ENCODE results near the gene DNAH2.

DNAH2 gene

GRCh38 chr17:7774055-7774521 lies 56.5 kb downstream of the DNAH2 start:
- no peaks in the 10 kb centered on the region for H3K9me3 ChIP-seq (ENCODE audit: control insufficient read depth, insufficient read depth, low read length)
- no peaks in the 10 kb centered on the region for H3K27me3 ChIP-seq (ENCODE audit: control insufficient read depth, insufficient read depth, low read length)
- no peak overlapping the region for H3K4me3 ChIP-seq (ENCODE audit: low read depth, low read length)
- no peaks in the 10 kb centered on the region for H3K4me1 ChIP-seq (ENCODE audit: control insufficient read depth, insufficient read depth, low read length)
- no peaks in the 10 kb centered on the region for H3K36me3 ChIP-seq (ENCODE audit: control insufficient read depth, insufficient read depth, low read length)
- H3K9ac ChIP-seq (ENCODE audit: low read depth, low read length): no peak overlapping the region

GRCh38 chr17:7775051-7775450 lies 57.5 kb downstream of the DNAH2 start:
- Histone ChIP-seq H3K36me3 (ENCODE audit: control insufficient read depth, insufficient read depth, low read length) (no peaks in the 10 kb centered on the region), H3K4me3 (ENCODE audit: low read depth, low read length) (no peak overlapping the region), H3K9ac (ENCODE audit: low read depth, low read length) (no peak overlapping the region), H3K9me3 (ENCODE audit: control insufficient read depth, insufficient read depth, low read length) (no peaks in the 10 kb centered on the region), H3K4me1 (ENCODE audit: control insufficient read depth, insufficient read depth, low read length) (no peaks in the 10 kb centered on the region), H3K27me3 (ENCODE audit: control insufficient read depth, insufficient read depth, low read length) (no peaks in the 10 kb centered on the region)

GRCh38 chr17:7777017-7777416 lies 59.5 kb downstream of the DNAH2 start:
- Histone ChIP-seq H3K4me3 (ENCODE audit: low read depth, low read length) (no peak overlapping the region), H3K9ac (ENCODE audit: low read depth, low read length) (no peak overlapping the region), H3K27me3 (ENCODE audit: control insufficient read depth, insufficient read depth, low read length) (no peaks in the 10 kb centered on the region), H3K36me3 (ENCODE audit: control insufficient read depth, insufficient read depth, low read length) (no peaks in the 10 kb centered on the region), H3K9me3 (ENCODE audit: control insufficient read depth, insufficient read depth, low read length) (no peaks in the 10 kb centered on the region), H3K4me1 (ENCODE audit: control insufficient read depth, insufficient read depth, low read length) (no peaks in the 10 kb centered on the region)

- no peak overlapping the region for H3K4me3 ChIP-seq (ENCODE audit: low read depth, low read length)
- no peaks in the 10 kb centered on the region for H3K36me3 ChIP-seq (ENCODE audit: control insufficient read depth, insufficient read depth, low read length)
- no peaks in the 10 kb centered on the region for H3K9me3 ChIP-seq (ENCODE audit: control insufficient read depth, insufficient read depth, low read length)
- H3K4me1 ChIP-seq (ENCODE audit: control insufficient read depth, insufficient read depth, low read length): no peaks in the 10 kb centered on the region
- H3K9ac ChIP-seq (ENCODE audit: low read depth, low read length): no peak overlapping the region
- H3K27me3 ChIP-seq (ENCODE audit: control insufficient read depth, insufficient read depth, low read length): no peaks in the 10 kb centered on the region
These were observed 63.2 kb downstream of the DNAH2 start for GRCh38 chr17:7780736-7781135.

- Histone ChIP-seq H3K27me3 (ENCODE audit: control insufficient read depth, insufficient read depth, low read length) (no peaks in the 10 kb centered on the region), H3K4me3 (ENCODE audit: low read depth, low read length) (no peak overlapping the region), H3K4me1 (ENCODE audit: control insufficient read depth, insufficient read depth, low read length) (no peaks in the 10 kb centered on the region), H3K36me3 (ENCODE audit: control insufficient read depth, insufficient read depth, low read length) (no peaks in the 10 kb centered on the region), H3K9ac (ENCODE audit: low read depth, low read length) (no peak overlapping the region), H3K9me3 (ENCODE audit: control insufficient read depth, insufficient read depth, low read length) (no peaks in the 10 kb centered on the region)
These were observed 63.9 kb downstream of the DNAH2 start for GRCh38 chr17:7781429-7781828.

GRCh38 chr17:7782240-7782639 lies 64.7 kb downstream of the DNAH2 start:
- Histone ChIP-seq H3K4me3 (ENCODE audit: low read depth, low read length) (no peak overlapping the region), H3K9ac (ENCODE audit: low read depth, low read length) (no peak overlapping the region), H3K36me3 (ENCODE audit: control insufficient read depth, insufficient read depth, low read length) (no peaks in the 10 kb centered on the region), H3K27me3 (ENCODE audit: control insufficient read depth, insufficient read depth, low read length) (no peaks in the 10 kb centered on the region), H3K9me3 (ENCODE audit: control insufficient read depth, insufficient read depth, low read length) (no peaks in the 10 kb centered on the region), H3K4me1 (ENCODE audit: control insufficient read depth, insufficient read depth, low read length) (no peaks in the 10 kb centered on the region)

- Histone ChIP-seq H3K36me3 (ENCODE audit: control insufficient read depth, insufficient read depth, low read length) (no peaks in the 10 kb centered on the region), H3K4me1 (ENCODE audit: control insufficient read depth, insufficient read depth, low read length) (no peaks in the 10 kb centered on the region), H3K27me3 (ENCODE audit: control insufficient read depth, insufficient read depth, low read length) (no peaks in the 10 kb centered on the region), H3K4me3 (ENCODE audit: low read depth, low read length) (no peak overlapping the region), H3K9ac (ENCODE audit: low read depth, low read length) (no peak overlapping the region), H3K9me3 (ENCODE audit: control insufficient read depth, insufficient read depth, low read length) (no peaks in the 10 kb centered on the region)
These were observed 69.3 kb downstream of the DNAH2 start for GRCh38 chr17:7786866-7787265.

GRCh38 chr17:7789131-7789530 lies 71.6 kb downstream of the DNAH2 start:
- H3K4me3 ChIP-seq (ENCODE audit: low read depth, low read length): no peak overlapping the region
- H3K36me3 ChIP-seq (ENCODE audit: control insufficient read depth, insufficient read depth, low read length): no peaks in the 10 kb centered on the region
- no peaks in the 10 kb centered on the region for H3K27me3 ChIP-seq (ENCODE audit: control insufficient read depth, insufficient read depth, low read length)
- no peaks in the 10 kb centered on the region for H3K9me3 ChIP-seq (ENCODE audit: control insufficient read depth, insufficient read depth, low read length)
- no peak overlapping the region for H3K9ac ChIP-seq (ENCODE audit: low read depth, low read length)
- H3K4me1 ChIP-seq (ENCODE audit: control insufficient read depth, insufficient read depth, low read length): peaks cover 1% of the 10 kb centered on the region

GRCh38 chr17:7790150-7790549 lies 72.6 kb downstream of the DNAH2 start:
- Histone ChIP-seq H3K4me3 (ENCODE audit: low read depth, low read length) (no peak overlapping the region), H3K27me3 (ENCODE audit: control insufficient read depth, insufficient read depth, low read length) (no peaks in the 10 kb centered on the region), H3K36me3 (ENCODE audit: control insufficient read depth, insufficient read depth, low read length) (no peaks in the 10 kb centered on the region), H3K9me3 (ENCODE audit: control insufficient read depth, insufficient read depth, low read length) (no peaks in the 10 kb centered on the region), H3K4me1 (ENCODE audit: control insufficient read depth, insufficient read depth, low read length) (peaks cover 2% of the 10 kb centered on the region), H3K9ac (ENCODE audit: low read depth, low read length) (no peak overlapping the region)

- no peak overlapping the region for H3K4me3 ChIP-seq (ENCODE audit: low read depth, low read length)
- no peaks in the 10 kb centered on the region for H3K9me3 ChIP-seq (ENCODE audit: control insufficient read depth, insufficient read depth, low read length)
- no peak overlapping the region for H3K9ac ChIP-seq (ENCODE audit: low read depth, low read length)
- peaks cover 2% of the 10 kb centered on the region for H3K4me1 ChIP-seq (ENCODE audit: control insufficient read depth, insufficient read depth, low read length)
- no peaks in the 10 kb centered on the region for H3K36me3 ChIP-seq (ENCODE audit: control insufficient read depth, insufficient read depth, low read length)
- H3K27me3 ChIP-seq (ENCODE audit: control insufficient read depth, insufficient read depth, low read length): no peaks in the 10 kb centered on the region
These were observed 75.1 kb downstream of the DNAH2 start for GRCh38 chr17:7792611-7793010.

GRCh38 chr17:7794075-7794663 lies 76.6 kb downstream of the DNAH2 start:
- H3K9ac ChIP-seq (ENCODE audit: low read depth, low read length): no peak overlapping the region
- no peaks in the 10 kb centered on the region for H3K9me3 ChIP-seq (ENCODE audit: control insufficient read depth, insufficient read depth, low read length)
- H3K27me3 ChIP-seq (ENCODE audit: control insufficient read depth, insufficient read depth, low read length): no peaks in the 10 kb centered on the region
- H3K4me3 ChIP-seq (ENCODE audit: low read depth, low read length): no peak overlapping the region
- no peaks in the 10 kb centered on the region for H3K36me3 ChIP-seq (ENCODE audit: control insufficient read depth, insufficient read depth, low read length)
- H3K4me1 ChIP-seq (ENCODE audit: control insufficient read depth, insufficient read depth, low read length): peaks cover 2% of the 10 kb centered on the region

GRCh38 chr17:7797976-7798375 lies 80.4 kb downstream of the DNAH2 start:
- peaks cover 2% of the 10 kb centered on the region for H3K4me1 ChIP-seq (ENCODE audit: control insufficient read depth, insufficient read depth, low read length)
- no peaks in the 10 kb centered on the region for H3K27me3 ChIP-seq (ENCODE audit: control insufficient read depth, insufficient read depth, low read length)
- H3K9ac ChIP-seq (ENCODE audit: low read depth, low read length): no peak overlapping the region
- H3K9me3 ChIP-seq (ENCODE audit: control insufficient read depth, insufficient read depth, low read length): no peaks in the 10 kb centered on the region
- no peak overlapping the region for H3K4me3 ChIP-seq (ENCODE audit: low read depth, low read length)
- H3K36me3 ChIP-seq (ENCODE audit: control insufficient read depth, insufficient read depth, low read length): no peaks in the 10 kb centered on the region

Measured in iPS-15b (cell line).